LHCN-M2 (cell line): ENCODE results near the gene BRD3. TPM values are rescaled to one million over a fixed set of nuclear protein-coding genes. Genes with fewer than 3 reads are reported as not detected.
A peak's percentile ranks its signal among the peaks of the same experiment; 100 is the strongest.
"Not testable (repeated sequence)": the region's sequence is repeated elsewhere in the genome, so short reads cannot be mapped to it uniquely, and the experiment has no call there.

Source experiments
- DNase-seq: peaks from one replicate; pipeline ENCODE4 v3.0.0-alpha.2; 2012; ENCODE audit warnings: low read depth
- total RNA-seq: library from RNA; depleted of rRNA; stranded (reverse); fragments of >200 nt; gene quantifications from 2 replicates; pipeline ENCODE4 v1.2.3, GENCODE V29; 2014

BRD3 gene
- total RNA-seq, 1 experiment from 2014 or later, result 6.3 TPM

DNA sequence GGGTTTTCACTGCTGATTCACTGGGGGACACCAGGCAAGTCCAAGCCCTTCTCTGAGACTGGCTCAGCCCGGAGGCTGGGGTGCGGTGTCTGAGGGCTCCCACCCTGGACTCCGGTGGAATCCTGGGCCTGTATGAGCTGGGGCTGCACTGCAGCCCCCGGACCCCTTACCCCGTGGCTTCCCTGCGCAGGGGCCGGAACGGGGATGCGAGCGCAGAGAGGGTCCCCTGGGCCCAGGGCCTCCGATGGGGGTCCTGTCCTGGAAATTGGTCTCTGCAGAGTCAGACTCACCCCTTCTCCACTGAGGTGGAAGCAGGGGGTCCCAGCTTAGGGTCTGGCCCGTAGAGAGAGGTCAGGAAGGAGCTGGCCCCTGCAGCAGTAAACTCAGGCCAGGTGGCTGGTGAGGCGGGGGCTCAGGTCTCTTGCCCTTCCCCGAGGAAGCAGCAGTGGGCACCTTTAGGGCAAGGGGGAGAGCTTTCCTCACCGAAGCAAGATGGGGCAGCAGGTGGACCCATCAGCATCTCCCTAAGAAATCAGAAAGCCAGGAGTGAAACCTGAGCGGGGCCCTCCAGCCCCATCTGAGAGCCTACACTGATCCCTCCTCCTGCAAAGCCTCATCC lies 74.1 kb downstream of the BRD3 start:
- no peak for DNase-seq

DNA sequence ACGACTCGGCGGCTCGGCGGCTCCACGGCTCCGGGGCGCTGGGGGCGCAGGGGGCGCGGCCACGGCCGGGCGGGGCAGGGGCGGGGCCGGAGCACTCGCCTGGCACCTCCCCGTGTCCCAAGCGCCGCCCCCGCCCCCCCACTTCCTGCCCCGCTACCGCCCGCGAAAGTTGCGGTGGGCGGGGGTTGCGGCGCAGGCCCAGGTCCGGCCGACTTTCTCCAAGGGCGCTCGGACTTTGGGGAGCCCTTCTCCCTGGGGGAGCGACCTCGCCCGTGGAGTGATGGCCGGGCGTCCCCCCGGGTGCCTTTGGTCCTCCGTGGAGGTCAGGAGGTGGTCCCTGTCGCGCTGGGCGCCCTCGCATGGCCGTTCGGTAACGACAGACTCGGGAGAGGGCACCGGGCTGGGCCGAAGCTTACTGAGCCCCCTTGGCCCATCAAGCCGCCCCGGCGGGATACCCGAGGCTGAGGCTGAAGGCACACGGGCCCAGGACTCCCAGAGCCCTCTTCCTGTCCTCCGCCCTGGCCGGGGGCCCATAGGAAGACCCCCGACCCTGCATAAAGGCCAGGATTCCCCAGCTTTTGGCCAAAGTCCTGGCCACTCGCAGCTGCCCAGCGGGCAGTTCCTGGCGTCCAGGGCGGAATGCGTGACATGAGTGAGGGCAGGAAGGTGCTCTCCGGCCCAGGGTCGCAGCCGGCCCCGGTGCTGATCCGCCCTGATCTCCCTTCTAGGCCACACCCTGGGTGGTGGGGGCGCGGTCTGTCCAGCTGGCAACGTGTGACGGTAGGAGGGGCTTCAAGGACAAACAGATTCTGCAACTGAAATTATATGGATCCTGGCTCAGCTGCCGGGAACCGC lies 74.8 kb downstream of the BRD3 start:
- peak; percentile 92 for DNase-seq

GRCh38 chr9:133991964-133992779 lies 75.7 kb downstream of the BRD3 start, which contains the start of gene VAV2:
TSS of gene VAV2 (minus strand) at chr9:133992324. CDS start at chr9:133992278, 46 bp downstream.
- peak; percentile 41 for DNase-seq

GRCh38 chr9:133991214-133991921 lies 76.5 kb downstream of the BRD3 start:
- DNase-seq, result no peak

- DNase-seq, result peak; percentile 75
Observed at GRCh38 chr9:133990366-133991213, 77.2 kb downstream of the BRD3 start.

DNA sequence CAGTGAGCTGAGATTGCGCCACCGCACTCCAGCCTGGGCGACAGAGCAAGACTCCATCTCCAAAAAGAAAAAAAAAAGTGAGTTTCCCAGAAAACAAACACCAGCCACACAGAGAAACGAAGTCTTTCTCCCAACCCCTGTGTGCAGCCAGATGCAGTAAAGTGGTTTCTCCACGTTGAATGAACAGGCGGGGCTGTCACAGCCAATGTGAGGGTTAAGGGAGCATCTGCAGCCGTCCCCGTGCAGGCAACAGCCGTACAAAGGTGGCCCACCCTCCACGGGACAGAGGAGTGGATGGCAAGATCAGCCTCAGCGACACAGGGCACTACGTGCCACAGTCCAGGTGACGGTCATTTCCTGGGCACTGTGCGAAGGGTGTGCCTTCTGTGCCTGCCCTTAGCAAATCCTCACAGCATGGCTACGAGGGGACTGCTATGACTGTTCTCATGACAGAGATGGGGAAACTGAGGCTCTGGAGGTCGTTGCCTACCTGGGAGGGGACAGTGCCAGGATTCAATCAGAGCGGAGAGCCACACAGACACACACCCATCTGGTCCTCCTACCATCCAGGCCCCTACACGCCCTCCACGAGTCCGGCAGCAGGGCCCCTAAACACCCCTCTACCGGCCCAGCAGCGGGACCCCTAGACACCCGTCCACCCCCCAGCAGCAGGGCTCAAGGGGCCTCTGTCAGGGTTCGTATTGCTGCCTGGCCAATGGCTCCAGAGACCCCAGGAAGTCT lies 78.0 kb downstream of the BRD3 start:
- DNase-seq, result no peak

- not testable (repeated sequence) for DNase-seq
Observed at GRCh38 chr9:133988771-133989170, 79.1 kb downstream of the BRD3 start.

GRCh38 chr9:133987946-133988665 lies 79.7 kb downstream of the BRD3 start:
- DNase-seq, result no peak

DNA sequence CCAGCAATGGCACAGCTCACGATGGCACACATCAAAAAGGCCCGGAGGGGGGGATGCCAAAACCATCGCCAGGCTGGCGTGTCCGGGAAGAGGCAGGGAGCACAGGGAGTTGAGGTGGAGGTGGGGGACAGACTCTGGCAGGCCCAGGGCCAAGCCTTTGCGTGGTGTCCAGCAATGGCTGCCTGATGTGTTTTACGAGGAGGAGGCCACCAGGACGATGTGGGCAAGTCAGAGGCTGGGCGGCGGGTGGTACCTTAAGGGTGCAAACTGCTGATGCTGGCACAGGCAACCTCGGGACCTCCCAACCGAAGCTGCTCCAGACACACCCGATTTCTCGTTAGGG lies 80.4 kb downstream of the BRD3 start:
- no peak for DNase-seq

DNA sequence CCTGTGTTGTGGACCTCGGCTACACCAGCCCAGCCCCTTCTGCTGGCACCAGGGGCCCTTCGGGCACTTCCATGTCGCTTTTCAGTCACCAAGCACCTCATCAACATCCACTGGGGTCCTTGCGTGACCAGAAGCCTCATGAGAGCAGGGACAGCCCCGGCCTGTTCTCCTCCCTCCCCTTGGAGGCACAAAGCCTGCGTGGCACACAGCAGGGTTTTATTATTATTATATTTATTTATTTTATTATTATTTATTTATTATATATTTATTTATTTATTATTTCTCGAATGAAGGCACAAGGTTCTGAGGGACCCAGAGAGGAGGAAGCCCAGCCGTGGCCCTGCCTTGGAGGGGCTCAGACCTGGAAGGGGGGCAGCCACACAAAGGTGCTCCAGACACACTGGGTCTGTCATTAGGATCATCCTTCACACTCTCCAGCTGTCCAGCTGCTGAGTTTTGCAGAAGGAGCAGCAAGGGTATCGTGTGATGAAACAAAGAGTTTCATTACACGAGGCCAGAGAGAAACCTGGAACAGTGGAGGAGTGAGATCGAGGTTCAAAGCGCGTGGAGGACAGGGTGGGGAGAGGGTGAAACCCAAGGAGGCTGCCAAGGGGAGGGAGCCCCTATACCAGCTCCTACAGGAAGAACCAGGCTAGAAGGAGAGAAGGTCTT lies 80.9 kb downstream of the BRD3 start:
- no peak for DNase-seq

DNA sequence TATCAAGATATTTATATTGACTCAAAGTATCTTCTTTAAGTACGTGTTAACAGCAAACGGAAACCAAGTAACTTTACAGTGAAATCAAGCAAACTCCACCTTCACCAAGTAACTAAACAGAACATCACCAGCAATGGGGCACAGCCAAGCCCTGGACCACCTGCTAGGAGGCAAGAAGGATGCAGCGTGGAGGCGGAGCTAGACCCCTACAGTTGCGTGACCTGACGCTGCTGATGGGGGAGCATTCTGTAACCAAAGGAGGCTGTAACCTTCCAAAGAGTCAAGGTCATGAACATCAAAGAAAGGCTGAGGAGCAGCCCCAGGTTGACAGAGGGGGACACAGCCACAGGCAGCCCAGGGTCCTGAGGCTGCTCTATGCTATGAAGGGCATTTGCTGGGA lies 81.8 kb downstream of the BRD3 start:
- no peak for DNase-seq

DNA sequence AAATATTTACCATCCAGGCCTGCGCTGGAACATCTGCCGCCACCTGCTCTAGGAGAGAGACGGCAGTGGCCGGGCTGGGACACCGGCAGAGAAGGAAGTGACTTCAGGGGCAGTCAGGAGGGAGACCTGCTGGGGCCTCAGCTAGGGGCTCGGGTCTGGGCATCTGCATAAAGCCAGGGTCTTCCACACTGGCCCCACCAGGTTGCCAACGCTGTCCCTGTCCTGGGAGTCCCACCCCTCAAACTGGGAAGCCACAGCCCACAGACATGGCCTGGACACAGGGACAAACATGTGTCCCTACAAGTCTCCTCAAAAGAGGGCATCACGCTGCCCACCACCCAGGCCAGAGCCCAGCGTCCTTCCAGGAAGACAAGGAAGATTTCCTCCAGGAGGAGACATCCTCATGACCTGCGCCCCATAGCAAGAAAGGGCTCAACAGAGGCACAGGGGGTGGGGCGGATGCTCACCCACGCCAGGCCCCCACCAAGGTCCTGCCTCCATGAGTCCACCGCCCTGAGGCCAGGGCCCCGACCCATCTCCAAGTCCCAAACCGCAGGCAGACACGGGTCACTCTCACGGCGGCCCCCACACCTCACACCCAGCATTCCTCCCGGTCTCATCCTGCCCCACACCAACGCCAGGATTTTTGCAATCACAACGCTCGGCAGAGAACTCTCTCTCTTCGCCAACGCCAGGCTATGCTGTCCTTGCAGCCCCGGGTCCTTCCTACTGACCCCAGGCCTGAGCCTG lies 84.7 kb downstream of the BRD3 start:
- no peak for DNase-seq

GRCh38 chr9:133981958-133982681 lies 85.7 kb downstream of the BRD3 start:
- DNase-seq, result no peak

GRCh38 chr9:133981589-133981957 lies 86.3 kb downstream of the BRD3 start:
- no peak for DNase-seq

GRCh38 chr9:133980864-133981588 lies 86.8 kb downstream of the BRD3 start:
- DNase-seq, result no peak
